ENCODE results near the gene OBSL1. TPM values are rescaled to one million over a fixed set of nuclear protein-coding genes. Genes with fewer than 3 reads are reported as not detected.

The OBSL1 gene
- total and polyA plus RNA-seq, 2 of the 4 experiments (the other 2 are of a cell fraction), result 21.5 to 51.2 TPM

DNA sequence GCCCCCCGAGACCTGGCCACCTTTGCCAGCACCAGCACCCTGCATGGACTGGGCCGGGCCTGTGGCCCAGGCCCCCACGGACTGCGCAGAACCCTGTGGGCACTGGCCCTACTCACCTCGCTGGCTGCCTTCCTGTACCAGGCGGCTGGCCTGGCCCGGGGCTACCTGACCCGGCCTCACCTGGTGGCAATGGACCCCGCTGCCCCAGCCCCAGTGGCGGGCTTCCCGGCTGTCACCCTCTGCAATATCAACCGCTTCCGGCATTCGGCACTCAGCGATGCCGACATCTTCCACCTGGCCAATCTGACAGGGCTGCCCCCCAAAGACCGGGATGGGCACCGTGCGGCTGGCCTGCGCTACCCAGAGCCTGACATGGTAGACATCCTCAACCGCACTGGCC is 56.5 kb downstream of the OBSL1 start:
- Histone ChIP-seq H3K23ac (ENCODE audit: low read depth, low read length) (no peak overlapping the region), H3K36me3 (ENCODE audit: control insufficient read depth, insufficient read depth, low read length) (no peaks in the 10 kb centered on the region), H2AFZ (replicated peaks; ENCODE audit: low read length, poor library complexity) (no peak overlapping the region), H4K5ac (ENCODE audit: low read depth, low read length) (no peak overlapping the region), H2AK5ac (ENCODE audit: low read depth, low read length) (no peak overlapping the region), H4K91ac (ENCODE audit: insufficient read depth, low read depth, low read length) (no peak overlapping the region), H3K4me2 (ENCODE audit: low read depth, low read length) (no peak overlapping the region), H3K79me1 (ENCODE audit: low read depth in 1 of 2, low read length in 2 of 2) (no peaks in the 10 kb centered on the region), H4K8ac (ENCODE audit: low read depth in 2 of 2, low read length in 2 of 2) (no peak overlapping the region), H3K9ac (ENCODE audit: low read depth, low read length) (no peak overlapping the region), H3K18ac (ENCODE audit: low read depth, low read length) (no peak overlapping the region), H3K4ac (ENCODE audit: low read depth, low read length) (no peak overlapping the region), H2BK20ac (ENCODE audit: low read depth, low read length) (no peak overlapping the region), H3K27me3 (ENCODE audit: control insufficient read depth, insufficient read depth, low read length) (peaks cover 78% of the 10 kb centered on the region), H2BK120ac (ENCODE audit: low read depth, low read length) (no peak overlapping the region), H3K27ac (ENCODE audit: insufficient read depth, low read length) (no peak overlapping the region), H3K4me1 (ENCODE audit: control insufficient read depth, insufficient read depth, low read length) (peaks cover 8% of the 10 kb centered on the region; the same call in 1 of the 2 replicates), H3K9me1 (ENCODE audit: insufficient read depth, low read length) (no peaks in the 10 kb centered on the region), H3K9me3 (ENCODE audit: control insufficient read depth, insufficient read depth, low read length) (no peaks in the 10 kb centered on the region), H2BK5ac (ENCODE audit: low read depth, low read length, poor library complexity, severe bottlenecking) (no peak overlapping the region), H4K20me1 (ENCODE audit: insufficient read depth, low read length) (no peaks in the 10 kb centered on the region), H3K4me3 (ENCODE audit: insufficient read depth, low read depth, low read length) (no peak overlapping the region), H2BK15ac (ENCODE audit: low read depth, low read length) (no peak overlapping the region), H2AK9ac (replicated peaks; ENCODE audit: low read depth, low read length, poor library complexity) (no peak overlapping the region), H3K14ac (replicated peaks; ENCODE audit: low read depth, low read length) (no peak overlapping the region), H3K56ac (ENCODE audit: extremely low read depth, insufficient read depth, low read length) (no peak overlapping the region)
- no peak for TF ChIP-seq MAZ (IDR thresholded peaks at IDR 0.05; ENCODE audit: borderline replicate concordance, low read depth, low read length)
- TF ChIP-seq BHLHE40 (IDR thresholded peaks at IDR 0.05; ENCODE audit: low read depth, low read length), result no peak
- no peak for TF ChIP-seq SMC3 (IDR thresholded peaks at IDR 0.05; ENCODE audit: low read depth, low read length)
- no peak for TF ChIP-seq NFE2L2 (IDR thresholded peaks at IDR 0.05; ENCODE audit: low read depth, low read length)
- no peak for TF ChIP-seq RCOR1 (IDR thresholded peaks at IDR 0.05; ENCODE audit: insufficient replicate concordance, low read length)
- TF ChIP-seq, protein P1, sequence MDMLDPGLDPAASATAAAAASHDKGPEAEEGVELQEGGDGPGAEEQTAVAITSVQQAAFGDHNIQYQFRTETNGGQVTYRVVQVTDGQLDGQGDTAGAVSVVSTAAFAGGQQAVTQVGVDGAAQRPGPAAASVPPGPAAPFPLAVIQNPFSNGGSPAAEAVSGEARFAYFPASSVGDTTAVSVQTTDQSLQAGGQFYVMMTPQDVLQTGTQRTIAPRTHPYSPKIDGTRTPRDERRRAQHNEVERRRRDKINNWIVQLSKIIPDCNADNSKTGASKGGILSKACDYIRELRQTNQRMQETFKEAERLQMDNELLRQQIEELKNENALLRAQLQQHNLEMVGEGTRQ (IDR thresholded peaks at IDR 0.05; ENCODE audit: low read depth, low read length), result no peak
- no peak for TF ChIP-seq MXI1 (IDR thresholded peaks at IDR 0.05; ENCODE audit: borderline replicate concordance, low read depth, low read length)
- TF ChIP-seq CHD1 (IDR thresholded peaks at IDR 0.05; ENCODE audit: low read depth, low read length), result no peak
- TF ChIP-seq, protein P2, sequence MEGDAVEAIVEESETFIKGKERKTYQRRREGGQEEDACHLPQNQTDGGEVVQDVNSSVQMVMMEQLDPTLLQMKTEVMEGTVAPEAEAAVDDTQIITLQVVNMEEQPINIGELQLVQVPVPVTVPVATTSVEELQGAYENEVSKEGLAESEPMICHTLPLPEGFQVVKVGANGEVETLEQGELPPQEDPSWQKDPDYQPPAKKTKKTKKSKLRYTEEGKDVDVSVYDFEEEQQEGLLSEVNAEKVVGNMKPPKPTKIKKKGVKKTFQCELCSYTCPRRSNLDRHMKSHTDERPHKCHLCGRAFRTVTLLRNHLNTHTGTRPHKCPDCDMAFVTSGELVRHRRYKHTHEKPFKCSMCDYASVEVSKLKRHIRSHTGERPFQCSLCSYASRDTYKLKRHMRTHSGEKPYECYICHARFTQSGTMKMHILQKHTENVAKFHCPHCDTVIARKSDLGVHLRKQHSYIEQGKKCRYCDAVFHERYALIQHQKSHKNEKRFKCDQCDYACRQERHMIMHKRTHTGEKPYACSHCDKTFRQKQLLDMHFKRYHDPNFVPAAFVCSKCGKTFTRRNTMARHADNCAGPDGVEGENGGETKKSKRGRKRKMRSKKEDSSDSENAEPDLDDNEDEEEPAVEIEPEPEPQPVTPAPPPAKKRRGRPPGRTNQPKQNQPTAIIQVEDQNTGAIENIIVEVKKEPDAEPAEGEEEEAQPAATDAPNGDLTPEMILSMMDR (conservative IDR thresholded peaks at IDR 0.05; ENCODE audit: low read depth, low read length), result no peak
- no peak for TF ChIP-seq RAD21 (IDR thresholded peaks at IDR 0.05; ENCODE audit: low read length)
- no peak for TF ChIP-seq MAFK (IDR thresholded peaks at IDR 0.05; ENCODE audit: low read depth, low read length)
- TF ChIP-seq CEBPB (IDR thresholded peaks at IDR 0.05; ENCODE audit: low read depth, low read length), result no peak
- TF ChIP-seq, protein P3, sequence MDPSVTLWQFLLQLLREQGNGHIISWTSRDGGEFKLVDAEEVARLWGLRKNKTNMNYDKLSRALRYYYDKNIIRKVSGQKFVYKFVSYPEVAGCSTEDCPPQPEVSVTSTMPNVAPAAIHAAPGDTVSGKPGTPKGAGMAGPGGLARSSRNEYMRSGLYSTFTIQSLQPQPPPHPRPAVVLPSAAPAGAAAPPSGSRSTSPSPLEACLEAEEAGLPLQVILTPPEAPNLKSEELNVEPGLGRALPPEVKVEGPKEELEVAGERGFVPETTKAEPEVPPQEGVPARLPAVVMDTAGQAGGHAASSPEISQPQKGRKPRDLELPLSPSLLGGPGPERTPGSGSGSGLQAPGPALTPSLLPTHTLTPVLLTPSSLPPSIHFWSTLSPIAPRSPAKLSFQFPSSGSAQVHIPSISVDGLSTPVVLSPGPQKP (IDR thresholded peaks at IDR 0.05; ENCODE audit: borderline replicate concordance, low read depth, low read length), result no peak
- TF ChIP-seq RFX5 (IDR thresholded peaks at IDR 0.05; ENCODE audit: low read depth, low read length), result no peak
- TF ChIP-seq POLR2A (IDR thresholded peaks at IDR 0.05; ENCODE audit: low read depth, low read length), result no peak
- TF ChIP-seq FOS (IDR thresholded peaks at IDR 0.05; ENCODE audit: low read depth, low read length), result no peak
- BruUV-seq (replicated peaks), result no TSS peak
- dilution Hi-C loops (cut with HindIII; ENCODE audit: low sequenced_read_pairs, unreplicated experiment) (no loop called here), intact Hi-C loops (cut with micrococcal nuclease) (no loop called here), in situ Hi-C loops (cut with MboI; ENCODE audit: low sequenced_read_pairs) (no loop called here)
- DNase-seq (no peak), ATAC-seq (ENCODE audit: low read depth) (no peak)
- CTCF ChIA-PET, result no interaction called here
- WGBS, 2 experiments (ENCODE audit: extremely low coverage in 2 of 2, insufficient read length in 1 of 2), result 61% methylated on average over 14 of the region's 21 CpGs; no CpG with 5 or more reads in 1 of the 2 experiments
- POLR2A ChIA-PET (ENCODE audit: unreplicated experiment), result no interaction called here
